GM21737 (cell line): ENCODE data around the gene SMIM31.

Experiments
- ATAC-seq: cut with Tn5 transposase; IDR thresholded peaks from one replicate; pipeline ENCODE4 v1.9.1; 2021; ENCODE audit warnings: mild to moderate bottlenecking, moderate library complexity; ENCODE audit not compliant: unreplicated experiment

SMIM31 gene

DNA sequence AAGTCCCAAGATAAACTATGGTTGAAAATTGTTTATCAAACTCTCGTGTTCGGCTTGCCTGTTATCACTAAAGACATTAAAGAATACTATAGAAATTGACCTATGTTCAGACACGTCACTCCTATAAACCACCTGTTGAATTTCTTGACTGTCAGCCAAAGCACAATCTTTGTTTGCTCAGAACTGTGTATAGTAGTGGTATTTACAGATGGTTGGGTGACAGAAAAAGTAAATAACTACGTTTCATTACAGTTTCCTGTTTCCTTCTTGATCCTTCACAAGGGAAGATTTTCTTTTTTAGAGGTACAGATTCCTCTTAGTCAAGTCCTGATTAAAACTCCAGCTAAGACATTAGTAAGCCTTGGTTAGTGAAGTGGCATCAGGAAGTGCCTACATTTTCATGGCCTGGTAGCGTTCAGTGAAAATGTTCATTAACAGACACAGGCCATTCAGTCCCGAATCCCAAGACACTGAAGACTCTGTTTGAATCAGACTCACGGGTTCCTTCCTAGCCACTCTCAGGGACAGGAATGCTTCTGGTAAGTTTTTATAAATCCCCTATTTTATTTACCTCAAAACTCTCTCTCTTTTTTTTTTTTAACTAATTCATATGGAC lies at the start of gene SMIM31:
TSS of gene SMIM31 (plus strand) at position 259 of the 616 bp plus-strand sequence. CDS start 16,313 bp downstream, outside the sequence.
- ATAC-seq = no peak

DNA sequence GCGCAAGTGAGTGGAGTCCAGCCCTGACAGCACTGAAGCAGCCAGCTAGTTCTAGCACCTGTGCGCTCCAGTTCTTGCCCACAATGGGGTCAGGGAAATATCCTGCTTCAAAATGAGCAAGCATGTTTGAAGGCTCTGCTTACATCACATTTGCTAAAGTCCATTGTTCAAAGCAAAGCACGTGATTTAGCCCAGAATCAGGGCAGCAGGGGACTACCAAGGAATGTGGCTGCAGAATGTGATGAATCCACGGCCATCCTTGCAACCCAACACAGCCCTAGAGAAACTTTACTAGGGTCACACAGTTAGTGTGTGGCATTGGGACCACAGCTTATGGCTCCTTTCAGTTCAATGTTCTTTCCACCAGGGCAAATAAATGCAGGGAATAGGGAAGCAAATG lies 47.3 kb upstream of the SMIM31 start:
- no peak for ATAC-seq

DNA sequence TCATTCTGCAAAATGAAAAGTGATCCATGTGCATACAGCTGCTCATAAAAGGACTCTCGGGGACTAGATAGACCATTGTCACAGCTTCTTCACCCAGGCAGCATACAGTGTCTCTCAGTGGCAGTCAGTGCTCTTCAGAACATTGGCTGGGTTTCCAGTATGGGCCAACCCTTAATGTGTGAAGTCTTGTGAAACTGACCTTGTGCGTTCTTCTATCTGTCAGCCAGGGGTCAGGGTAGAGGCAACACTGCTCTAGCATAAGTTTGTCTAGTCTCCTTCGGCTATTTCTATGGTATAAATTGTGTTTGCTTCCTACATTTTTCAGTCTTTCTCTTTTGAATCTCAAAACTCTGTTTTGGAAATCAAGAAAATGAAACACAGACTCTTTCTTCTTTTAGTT lies 37.0 kb upstream of the SMIM31 start:
- no peak for ATAC-seq

DNA sequence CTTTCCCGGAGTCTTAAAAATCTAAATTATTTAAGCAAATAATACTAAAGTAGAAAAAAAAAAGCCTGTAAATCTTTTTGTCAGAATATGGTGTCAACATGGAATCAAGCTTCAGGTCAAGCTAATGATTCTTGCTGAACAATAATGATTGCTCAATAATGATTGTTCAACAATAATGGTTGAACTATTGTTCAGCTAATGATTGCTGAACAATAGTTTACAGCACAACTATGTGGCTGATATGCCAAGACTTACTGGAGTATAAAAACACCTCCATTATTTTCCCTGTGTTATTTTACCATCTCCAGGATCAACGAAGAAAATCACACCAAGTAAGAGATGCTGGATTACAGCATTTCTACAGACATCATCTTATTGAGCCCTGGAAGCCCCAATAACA lies 35.1 kb upstream of the SMIM31 start:
- no peak for ATAC-seq

DNA sequence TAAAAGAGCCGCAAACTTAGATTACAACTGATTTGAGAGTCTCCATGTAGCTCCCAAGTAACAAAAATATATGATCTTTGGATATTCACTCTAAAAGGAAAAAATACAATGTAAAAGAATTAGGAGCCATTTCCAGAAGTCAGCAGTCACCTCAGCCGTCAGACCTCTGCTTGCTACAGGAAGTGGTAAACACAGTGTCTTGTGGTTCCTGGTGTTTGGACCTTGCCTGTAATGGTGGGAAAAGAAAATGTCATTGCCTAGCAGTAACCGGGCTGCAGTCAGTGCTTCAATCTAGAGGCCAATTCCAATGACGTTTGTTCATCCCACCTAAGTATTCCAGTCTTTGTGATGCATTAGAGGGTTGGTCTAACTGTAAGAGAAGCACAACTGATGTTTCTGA lies 28.9 kb upstream of the SMIM31 start:
- no peak for ATAC-seq

DNA sequence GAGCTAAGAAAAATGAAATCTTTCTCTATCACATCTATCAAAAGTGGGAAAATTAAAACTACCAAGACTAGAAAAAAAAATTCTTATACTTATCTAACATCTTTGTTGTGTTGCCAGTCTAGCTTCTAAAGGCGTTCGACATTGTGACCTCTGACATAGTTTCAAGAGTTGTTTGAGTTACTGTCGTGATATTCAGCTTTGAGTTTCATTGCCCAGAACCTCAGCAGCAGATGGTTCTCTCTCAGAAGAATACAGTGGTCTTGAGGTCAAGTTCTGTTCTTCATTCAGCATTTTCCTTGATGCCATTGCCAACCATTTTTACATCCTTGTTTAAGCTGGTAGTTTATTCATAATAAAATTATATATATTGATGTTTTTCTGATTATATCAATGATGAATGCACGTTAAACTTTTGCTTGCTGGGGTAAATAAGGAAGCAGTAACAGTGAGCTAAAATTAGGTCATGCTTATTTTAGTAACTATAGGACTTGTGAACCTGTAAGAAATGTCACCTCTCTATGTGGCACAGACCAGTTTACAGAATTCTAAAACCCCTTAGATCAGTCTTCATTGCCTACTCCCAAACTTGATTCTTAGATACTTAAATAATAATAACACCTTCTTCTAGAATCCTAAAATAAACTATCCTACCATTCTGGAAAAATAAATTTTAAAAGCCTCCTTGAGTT lies 23.1 kb upstream of the SMIM31 start:
- ATAC-seq = no peak

DNA sequence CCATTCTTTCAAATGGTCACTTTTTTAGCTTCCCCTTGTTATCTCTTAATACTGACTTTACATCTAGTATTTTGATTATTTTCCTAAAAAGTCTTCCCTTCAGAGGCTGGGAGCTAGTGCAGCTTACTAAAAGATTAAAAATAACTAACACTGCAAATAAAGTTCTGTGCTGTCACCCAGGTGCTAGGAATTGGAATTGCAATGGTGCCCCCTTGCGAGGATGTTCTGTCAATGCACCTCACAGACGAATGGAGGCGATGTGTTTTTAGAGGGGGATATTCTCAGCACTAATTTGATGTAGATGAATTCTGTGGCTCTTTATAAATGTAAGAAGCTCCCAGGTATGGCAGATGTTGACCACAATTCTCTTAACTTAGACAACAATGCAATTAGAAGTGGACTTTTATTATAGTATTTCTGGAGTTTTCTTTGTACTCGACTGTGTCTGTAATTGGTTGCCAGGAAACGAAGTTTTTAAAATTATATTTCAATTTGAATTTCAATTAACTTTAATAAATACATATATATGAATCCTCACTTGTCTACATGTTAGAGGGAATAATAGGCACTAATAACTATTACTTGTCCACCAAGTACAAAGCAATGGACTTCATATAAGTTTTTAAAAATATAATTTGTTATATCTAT lies 22.0 kb upstream of the SMIM31 start:
- peak; percentile 58 for ATAC-seq

DNA sequence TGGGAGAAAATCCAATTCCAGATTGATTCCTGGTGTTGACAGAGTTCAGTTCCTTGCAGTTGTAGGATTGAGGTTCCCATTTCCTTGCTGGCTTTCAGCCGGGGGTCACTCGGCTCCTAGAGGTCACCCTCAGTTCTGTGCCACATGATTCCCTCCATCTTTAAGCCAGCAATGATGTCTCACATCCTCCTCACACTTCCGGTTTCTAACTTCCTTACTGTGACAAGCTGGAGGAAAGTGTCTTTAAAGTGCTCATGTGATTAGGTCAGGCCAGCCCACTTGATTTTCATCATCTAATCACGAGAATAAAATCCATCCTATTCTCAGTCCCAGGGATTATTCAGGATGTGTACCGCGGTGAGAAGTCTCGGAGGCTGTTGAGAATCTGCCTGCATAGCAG lies 19.4 kb upstream of the SMIM31 start:
- no peak for ATAC-seq

DNA sequence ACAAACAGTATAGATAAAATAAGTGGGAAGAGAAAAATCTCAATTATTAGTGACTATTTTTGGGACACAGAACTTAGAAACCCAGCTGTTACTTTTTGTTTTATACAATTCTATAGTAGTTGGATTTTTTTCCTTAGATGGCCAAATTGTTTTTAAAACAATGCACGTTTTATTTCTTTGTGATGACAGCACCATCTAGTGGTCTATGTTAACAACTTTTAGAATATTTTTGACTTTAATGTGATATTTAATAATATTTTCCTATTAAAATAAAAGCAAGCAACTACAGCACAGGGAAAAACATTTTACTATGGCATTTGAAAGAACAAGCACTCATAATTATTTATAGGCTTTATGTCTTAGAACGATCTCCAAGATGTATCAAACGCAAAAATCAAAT lies 5.6 kb upstream of the SMIM31 start:
- no peak for ATAC-seq

DNA sequence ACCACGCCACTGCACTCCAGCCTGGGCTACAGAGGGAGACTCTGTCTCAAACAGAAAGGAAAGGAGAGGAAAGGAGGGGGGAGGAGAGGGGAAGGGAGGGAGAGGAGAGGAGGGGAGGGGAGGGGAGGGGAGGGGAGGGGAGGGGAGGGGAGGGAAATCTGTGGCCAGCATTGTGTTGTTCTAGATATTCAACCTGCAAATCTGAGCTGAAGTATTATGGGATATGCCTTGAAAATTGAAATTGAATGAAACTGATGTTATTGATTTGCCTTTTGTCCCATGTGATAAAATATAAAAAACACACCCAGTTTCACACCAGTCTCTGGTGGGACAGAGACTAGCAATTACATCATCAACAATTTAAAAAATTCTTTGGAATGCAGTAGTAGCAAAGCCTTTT lies 1.5 kb downstream of the SMIM31 start:
- ATAC-seq = no peak

DNA sequence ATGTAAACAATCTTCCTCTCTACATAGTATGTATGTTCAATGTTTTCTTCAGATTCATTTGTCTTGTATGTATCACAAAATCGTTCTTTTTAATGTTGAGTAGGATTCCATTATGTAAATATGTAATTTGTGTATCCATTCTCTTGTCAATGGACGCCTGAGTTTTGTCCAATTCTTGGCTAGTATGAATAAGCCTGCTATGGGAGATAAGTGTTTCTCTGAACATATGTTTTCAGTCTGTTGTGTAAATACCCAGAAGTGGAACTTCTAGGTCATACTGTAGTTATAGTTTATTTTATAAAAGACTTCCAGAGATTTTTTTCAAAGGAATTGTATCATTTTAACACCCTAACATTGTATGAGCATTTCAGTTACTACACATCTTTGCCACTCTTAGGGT lies 2.8 kb downstream of the SMIM31 start:
- ATAC-seq = no peak

DNA sequence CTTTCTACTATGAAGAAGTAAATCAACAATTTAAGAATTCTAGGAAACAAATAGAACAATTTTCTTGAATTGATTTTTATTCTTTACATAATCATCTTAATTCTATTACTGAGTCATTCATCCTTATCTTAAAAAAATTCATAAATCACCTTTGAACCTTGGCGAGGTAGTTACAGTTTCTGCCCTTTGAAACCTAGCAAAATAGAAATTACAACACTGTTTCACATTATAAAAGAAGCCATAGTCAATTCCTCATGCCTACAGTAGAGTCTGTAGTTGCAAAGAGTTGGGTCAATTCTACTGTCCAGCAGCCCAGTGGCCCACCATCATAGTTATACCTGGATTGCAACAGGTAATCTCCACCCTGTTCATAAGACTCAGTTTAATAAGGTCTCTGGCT lies 7.3 kb downstream of the SMIM31 start:
- ATAC-seq = no peak

DNA sequence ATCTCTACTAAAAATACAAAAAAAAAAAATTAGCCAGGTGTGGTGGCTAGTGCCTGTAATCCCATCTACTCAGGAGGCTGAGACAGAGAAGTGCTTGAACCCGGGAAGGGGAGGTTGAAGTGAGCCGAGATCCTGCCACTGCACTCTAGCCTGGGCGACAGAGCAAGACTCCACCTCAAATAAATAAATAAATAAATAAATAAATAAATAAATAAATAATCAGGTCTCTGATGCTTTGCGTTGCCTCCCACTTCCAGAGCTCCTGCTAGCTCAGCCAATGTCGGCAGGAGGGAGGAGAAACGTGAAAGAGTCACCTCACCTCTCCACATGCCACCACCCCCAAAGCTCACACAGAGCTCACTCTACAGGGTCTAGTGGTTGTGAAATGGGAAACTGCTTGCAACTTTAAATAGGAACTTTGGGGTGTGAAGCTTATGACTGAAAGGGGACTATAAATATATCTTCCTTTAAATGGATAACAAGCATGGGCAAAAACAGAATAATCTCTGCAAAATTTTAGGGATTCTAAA lies 7.9 kb downstream of the SMIM31 start:
- ATAC-seq = no peak

DNA sequence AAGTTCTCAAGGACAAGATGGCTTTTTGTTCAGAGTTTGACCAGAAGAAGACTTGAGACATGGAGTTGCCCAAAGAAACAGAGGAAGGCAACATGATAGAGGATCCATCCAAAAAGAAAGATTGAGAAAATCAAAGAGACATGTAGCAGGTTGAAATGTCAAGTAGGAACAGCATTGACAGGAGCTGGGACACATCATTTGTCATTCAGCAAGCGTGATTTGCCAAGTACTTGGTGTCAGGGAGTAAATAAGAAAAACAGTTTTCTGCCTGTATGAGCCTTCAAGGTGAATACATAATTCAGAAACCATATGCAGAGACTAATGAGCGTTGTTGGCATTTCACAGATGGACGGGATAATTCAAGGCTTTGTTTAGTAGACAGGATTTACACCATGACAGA lies 11.2 kb downstream of the SMIM31 start:
- ATAC-seq = no peak

DNA sequence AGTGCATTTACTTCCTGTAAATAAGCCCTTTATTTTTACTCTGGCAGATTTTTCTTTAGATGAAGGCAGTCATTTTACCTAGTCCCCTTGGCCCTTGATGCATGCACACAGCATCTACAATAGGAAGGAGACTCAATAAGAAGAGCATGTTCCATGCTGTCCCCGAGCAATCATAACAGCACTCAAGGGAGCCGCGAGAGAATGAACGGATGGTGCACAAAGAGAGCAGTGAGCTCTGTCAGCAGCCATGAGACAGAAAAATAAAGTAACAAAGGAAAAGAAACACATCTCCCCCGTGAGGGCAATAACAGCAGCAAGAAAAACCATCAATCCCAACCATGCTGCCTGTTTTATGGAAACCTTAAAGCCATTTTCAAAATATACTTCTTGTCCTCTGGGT lies 11.9 kb downstream of the SMIM31 start:
- ATAC-seq = no peak

DNA sequence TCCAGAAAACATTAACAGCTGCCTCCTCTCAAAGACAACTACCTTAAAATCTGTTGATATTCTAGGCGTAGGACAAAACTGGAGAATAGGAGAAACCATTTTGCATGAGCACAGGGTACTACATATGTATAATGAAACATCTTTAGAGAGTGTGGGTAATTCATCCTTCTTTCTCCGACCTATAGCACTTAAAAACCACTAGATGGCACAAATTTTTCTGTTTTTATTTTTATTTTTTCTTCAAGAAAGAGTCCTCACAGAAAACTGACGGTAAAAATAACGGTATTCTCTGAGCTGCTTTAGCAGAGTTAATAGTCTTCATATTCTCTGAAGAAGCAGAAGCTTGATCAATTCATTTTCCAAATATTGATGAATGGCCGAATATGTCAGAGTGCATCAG lies 14.6 kb downstream of the SMIM31 start:
- no peak for ATAC-seq

DNA sequence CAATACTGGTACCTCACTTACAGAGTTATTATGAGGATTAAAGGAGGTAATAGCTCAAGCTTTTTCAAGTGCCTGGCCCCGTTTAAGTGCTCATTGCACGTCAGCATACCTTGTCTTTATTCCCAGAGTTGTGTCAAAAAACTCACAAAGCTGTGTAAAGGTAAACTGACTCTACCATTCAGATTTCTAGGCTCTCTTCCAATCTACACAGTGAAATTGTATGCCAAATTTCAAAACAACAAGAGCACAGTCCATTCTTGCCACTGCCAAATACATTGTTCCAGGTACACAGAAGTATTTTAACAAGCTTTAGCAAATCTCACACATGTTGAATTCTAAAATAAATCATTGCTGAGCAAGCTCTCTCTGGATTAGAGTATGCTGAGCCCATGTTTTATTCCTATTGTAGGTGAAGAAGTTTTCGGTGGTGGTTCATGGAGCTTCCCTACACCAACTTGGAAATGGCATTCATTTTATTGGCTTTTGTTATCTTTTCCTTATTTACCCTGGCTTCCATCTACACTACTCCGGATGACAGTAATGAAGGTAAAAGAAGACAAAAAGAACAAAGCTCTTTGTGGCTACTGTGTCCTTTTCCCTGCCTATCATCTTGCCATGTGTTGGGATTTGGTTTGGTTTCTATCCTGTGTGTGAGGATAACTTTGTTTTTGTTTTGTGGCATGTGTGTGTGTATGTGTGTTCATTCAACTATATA lies 16.2 kb downstream of the SMIM31 start:
- ATAC-seq = no peak

DNA sequence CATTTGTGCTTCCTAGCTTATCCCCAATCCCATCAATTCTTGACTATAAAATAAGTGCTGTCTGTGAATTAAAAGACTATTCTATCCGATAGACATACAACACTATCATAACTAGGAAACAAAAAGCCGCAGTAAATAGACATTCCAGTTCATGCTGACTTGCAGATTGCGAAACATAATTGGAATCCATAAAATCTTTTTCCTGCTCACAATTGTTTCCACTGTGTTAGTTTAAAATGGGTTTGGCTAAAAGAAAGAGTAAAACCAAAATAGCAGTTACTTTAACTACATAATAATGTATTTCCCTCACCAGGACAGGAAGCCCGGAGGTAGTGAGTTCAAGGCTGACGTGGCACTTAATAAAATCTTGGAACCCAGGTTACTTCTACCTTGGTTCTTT lies 17.2 kb downstream of the SMIM31 start:
- no peak for ATAC-seq

DNA sequence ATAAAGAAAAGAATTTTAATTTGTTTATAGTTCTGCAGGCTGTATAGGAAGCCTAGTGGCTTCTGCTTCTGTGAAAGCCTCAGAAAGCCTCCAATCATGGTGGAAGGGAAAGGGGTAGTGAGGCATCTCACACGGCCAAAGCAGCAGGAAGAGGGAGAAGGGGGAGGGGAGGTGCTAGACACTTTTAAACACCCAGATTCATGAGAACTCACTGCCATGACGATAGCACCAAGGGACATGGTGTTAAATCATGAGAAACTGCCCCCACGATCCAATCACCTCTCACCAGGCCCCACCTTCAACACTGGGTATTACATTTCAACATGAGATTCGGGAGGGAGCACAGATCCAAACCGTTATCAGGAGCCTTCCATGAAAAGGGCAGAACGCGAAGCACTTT lies 18.1 kb downstream of the SMIM31 start:
- ATAC-seq = no peak

DNA sequence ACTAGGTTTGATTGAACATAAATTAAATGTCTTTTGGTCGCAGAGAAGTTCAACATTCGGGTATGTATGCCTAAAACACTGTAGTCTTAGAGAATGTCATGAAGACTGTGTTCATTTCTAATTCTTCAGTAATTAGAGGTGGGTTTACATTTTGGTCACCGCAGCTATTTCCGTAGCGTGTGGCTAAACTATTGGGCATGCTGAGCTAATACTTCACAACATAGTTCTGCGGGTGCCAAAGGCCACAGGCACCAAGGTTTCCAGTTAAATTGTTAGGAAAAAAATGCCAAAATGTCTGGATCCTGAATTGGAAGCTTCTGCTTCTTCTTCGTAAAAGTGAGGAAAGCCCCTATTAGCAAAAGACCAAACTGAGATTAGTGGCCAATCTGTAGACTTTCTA lies 25.1 kb downstream of the SMIM31 start:
- ATAC-seq = no peak

DNA sequence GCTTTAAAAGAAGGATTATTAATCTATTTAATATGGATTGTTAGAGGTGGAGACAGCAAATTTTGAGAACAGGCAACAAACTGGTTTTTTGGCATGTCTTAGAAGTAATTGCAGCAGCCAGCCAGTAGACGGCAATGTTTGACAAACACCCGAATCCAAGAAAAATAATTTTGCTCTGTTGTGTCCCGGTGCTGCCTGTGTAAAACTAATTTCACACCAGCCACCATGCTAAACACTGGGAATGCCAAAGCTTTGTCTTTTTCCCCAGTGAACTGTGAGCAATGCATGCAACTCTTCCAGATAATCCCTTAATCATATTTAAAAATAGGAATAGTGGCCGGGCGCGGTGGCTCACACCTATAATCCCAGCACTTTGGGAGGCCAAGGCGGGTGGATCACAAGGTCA lies 25.9 kb downstream of the SMIM31 start:
- no peak for ATAC-seq

DNA sequence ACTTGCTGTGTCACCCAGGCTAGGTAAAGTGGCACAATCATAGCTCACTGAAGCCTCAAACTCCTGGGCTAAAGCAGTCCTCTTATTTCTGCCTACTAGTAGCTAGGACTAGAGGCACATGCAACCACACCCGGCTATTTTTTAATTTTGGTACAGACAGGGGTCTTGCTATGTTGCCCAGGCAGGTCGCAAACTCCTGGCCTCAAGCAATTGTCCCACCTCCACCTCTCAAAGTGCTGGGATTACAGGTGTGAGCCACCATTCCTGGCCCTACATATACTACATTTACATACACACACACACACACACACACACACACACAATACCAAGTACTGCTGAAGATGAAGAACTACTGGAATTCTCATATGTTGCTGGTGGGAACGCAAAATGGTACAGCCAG lies 26.9 kb downstream of the SMIM31 start:
- ATAC-seq = no peak
